HCEC 1CT (cell line): ENCODE measurements around the gene OAS2.
"Not testable (repeated sequence)": the region's sequence is repeated elsewhere in the genome, so short reads cannot be mapped to it uniquely, and the experiment has no call there.

Experiments
- DNase-seq: peaks from one replicate; pipeline ENCODE4 v3.0.0-alpha.2; 2017

The OAS2 gene

DNA sequence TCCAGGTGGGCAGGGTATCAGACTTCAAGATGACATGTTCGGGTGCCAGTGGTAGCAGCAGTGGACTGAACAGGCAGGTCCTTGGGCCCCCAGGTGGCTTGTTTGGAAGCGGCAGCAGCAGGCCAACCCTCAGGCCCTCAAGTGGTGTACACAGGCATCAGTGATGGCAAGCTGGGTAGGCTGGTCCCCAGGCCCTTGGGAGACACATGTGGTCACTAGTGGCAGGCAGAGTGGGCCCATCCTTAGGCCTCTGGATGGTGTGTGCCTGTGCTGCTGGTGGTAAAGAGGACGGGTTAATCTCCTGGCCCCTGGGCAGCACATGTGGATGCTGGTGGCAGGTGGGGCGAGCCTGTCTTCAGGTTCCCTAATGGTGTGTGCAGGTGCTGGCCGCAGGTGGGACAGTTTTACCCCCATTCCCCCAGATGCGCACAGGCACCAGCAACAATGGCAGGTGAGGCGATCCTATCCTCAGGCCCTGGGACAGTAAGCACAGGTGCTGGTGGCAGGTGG lies 8.0 kb downstream of the OAS2 start:
- no peak for DNase-seq

DNA sequence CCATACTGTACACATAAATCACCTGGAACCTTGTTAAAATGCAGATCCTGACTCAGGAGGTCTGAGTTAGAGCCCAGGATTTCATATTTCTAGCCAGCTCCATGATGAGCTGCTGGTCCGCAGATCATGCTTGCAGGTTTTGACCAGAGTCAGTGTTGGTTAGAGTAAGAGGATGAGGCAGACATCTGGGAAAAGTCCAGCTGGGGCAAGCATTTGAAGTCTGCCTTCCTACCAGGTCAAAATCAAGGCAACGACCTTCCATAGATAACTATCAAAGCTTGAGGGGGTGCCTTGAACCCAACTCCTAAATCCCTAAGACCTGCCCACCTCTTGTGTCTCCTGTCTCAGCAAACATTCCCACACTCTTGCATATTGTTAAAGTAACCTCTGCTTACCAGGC lies 9.2 kb downstream of the OAS2 start:
- no peak for DNase-seq

DNA sequence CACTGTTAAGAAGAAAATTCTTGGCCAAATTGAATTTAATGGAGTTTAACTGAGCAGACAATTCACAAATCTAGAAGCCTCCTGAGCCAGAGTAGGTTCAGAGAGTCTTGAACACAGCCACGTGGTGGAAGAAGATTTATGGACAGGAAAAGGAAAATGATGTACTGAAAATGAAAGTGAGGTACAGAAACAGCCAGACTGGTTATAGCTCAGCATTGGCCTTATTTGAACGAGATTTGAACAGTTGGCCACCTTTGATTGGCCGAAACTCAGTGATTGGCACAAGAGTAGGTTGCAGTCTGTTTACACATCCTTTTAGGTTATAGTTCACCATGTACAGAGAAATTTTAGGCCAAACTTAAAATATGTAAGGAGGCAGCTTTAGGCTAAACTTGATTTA lies 9.9 kb downstream of the OAS2 start:
- DNase-seq, result no peak

DNA sequence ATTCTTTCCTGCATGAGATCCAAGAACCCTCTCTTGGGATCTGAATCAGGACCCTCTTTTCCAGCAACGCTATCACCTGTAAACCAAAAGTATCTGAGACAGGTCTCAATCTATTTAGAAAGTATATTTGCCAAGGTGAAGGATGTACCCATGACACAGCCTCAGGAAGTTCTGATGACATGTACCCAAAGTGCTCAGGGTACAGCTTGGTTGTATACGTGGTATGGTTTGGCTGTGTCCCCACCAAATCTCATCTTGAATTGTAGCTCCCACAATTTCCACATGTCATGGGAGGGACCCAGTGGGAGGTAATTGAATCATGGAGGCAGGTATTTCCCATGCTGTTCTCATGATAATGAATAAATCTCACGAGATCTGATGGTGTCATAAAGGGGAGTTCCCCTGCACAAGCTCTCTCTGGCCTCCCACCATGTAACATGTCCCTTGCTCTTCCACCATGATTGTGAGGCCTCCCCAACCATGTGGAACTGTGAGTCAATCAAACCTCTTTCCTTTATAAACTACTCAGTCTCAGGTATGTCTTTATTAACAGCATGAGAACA lies 10.6 kb downstream of the OAS2 start:
- DNase-seq, result not testable (repeated sequence)

DNA sequence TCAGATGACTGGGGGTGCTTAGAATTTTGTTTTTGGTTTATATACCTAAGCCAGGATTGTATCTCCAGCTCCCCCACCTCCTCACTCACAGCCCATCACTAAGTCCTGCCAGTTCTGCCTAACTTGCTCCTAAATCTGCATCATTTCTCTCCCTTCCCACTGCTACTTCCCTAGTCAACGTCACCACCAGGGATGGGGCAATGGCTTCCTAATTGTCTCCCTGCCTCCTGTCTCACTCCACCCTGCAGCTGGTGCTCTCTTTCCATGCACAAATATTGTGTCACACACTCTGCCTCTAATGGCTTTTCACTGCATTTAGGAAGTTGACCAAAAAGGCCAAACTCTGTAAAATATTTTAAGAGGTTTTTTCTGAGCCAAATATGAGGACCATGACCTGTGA lies 11.5 kb downstream of the OAS2 start:
- no peak for DNase-seq

DNA sequence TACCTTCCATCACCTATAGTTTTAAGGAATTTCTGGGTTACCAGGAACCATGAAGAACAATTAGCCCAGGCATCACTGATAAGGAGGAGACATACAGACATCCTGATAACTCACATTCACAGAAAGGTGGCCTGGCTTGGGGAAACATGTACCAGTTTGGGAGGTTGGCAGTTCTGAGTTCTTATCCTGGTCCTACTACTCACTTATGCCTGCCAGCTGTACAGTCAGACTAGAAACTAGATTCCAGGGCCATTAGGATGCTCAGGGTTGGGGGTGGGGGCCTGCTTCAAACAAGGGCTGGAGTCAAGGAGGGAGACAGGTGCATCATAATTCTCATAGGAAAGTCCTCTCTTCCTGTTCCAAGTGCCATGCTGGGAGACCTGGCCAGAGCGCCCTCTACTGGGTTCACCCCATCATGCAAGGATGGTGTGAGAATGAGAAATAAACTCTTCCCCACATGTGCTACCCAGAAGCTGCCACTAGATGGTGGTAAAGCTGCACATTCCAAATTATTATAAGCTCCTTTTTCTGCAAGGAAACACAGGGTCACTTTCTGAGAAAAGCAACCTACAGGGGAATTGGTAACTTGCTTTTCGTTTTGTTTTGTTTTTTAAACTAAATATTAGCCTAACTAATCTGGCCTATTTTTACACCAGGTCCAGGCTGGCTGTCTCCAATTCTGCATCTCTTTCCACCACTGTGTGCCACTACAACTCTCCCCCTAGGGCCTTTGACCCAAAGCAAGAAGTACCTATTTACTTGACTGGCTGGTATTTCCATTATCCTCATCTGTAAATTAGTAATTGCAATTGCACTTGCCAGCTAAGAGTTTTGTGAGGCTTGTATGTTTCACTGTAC lies 14.5 kb downstream of the OAS2 start:
- DNase-seq, result peak; percentile 69

DNA sequence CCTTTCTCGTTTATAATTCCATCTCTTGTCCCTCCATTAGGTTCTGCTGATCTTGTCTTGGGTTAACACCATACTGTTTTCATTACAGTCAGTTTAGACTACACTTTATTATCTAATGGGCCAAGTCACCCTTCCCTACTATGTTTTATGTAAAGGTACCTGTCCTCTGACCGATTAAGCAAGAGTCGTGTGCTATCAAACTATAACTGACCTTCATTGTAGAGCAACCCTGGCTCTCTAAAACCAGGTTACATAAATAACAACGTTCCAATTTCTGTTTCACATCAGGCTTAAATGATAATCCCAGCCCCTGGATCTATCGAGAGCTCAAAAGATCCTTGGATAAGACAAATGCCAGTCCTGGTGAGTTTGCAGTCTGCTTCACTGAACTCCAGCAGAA lies 16.7 kb downstream of the OAS2 start:
- no peak for DNase-seq

DNA sequence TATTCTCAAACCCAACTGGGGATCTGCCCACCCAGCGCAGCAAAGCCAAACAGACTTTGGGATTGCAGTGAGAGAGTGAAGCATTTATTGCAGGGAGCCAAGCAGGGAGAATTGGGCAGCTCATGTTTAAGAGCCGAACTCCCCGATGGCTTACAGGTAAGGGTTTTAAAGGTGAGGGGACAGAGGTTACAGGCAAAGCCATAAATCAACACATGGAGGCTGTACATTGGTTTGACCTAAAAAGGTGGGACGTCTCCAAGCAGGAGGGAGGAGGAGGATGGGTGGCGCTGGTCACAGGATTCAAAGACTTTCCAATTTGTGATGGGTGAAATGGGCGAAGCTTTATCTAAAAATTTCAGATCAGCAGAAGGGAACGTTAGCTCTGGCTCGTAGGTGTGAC lies 18.2 kb downstream of the OAS2 start:
- DNase-seq, result no peak

DNA sequence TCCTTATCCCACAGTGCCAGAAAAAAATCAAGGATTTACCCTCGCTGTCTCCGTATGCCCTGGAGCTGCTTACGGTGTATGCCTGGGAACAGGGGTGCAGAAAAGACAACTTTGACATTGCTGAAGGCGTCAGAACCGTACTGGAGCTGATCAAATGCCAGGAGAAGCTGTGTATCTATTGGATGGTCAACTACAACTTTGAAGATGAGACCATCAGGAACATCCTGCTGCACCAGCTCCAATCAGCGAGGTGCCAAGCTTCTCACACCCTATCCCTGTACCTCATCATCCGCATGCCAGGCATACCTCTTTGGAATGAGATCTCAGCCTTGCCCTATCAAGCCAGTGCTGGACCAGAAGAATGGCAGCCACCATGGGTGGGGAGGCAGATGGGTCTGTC lies 19.2 kb downstream of the OAS2 start:
- DNase-seq, result no peak

DNA sequence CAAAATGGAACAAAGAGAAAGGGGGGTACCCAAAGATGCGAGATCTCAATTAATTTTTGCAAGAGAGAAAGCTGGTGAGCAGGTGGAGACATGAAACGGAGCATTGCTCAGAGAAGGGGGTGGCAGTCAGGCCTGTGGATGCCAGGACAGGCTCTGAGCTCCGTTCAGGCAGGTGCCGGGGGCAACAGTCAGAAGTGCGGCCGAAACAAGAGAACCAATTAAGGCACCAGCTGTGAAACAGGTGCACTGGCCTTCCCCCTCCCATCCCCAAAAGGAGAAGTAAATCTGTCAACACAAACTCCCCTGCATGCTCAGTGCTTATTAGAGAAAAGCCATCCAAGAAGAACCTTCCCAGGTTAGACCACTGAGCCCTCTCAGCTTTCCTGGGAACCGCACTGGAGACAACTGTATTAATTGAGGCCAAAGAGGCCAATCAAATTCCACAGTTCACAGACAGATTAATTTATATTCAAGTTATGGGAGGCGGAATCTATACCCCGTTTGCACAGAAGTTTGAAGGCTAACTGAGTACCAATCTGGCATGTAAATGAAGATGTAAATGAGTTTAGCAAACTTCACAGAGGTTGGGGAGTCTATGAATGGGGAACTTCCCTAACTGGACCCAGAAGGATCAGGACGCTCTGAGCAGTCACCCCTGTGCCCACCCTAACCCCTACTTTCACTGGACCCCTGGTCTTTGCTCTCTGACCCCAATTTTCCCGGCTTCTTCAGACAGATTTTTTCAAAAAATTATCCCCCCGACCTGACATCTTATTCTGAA lies 20.9 kb downstream of the OAS2 start:
- no peak for DNase-seq

DNA sequence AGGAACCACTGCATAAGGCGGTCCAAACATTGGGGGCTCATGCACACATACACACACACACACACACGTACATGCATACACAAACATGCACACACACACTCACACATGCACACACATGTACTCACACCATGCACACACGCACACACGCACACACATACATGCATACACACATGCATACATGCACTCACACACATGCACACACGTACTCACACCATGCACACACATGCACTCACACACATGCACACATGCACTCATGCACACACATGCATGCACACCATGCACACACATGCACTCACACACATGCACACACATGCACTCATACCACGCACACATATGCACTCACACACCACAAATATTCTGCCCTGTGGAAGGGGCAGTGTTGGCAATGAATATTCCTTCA lies 22.1 kb downstream of the OAS2 start:
- no peak for DNase-seq

DNA sequence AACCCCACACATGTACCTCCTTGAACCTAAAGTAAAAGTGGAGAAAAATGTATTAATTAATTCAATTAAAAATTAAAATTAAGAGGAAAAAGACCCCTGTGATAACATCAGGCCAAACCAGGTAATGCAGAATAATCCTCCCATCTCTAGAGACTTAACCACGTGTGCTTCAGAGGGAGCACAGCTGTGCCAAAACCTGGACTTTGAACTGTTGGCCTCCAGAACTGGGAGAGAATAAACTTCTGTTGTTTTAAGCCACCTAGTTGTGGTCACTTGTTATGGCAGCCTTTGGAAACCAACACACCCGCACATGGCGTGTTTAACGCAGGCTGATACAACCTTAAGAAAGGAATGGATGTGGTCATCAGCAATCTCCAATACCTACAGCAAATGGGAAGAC lies 23.8 kb downstream of the OAS2 start:
- no peak for DNase-seq

DNA sequence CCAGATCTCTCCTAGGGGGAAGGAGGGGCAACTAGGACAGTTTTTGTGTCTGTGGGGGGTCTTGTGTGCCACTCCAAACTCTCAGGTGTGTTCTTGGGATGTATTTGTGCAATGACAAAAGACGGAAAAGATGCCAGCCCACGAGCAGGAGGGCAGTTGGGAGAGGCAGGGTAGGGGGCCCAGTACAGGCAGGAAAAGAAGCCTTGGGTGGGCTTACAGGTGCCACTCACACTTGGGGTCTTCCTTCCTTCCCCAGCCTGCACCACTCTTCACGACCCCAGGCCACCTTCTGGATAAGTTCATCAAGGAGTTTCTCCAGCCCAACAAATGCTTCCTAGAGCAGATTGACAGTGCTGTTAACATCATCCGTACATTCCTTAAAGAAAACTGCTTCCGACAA lies 24.4 kb downstream of the OAS2 start:
- DNase-seq, result no peak

DNA sequence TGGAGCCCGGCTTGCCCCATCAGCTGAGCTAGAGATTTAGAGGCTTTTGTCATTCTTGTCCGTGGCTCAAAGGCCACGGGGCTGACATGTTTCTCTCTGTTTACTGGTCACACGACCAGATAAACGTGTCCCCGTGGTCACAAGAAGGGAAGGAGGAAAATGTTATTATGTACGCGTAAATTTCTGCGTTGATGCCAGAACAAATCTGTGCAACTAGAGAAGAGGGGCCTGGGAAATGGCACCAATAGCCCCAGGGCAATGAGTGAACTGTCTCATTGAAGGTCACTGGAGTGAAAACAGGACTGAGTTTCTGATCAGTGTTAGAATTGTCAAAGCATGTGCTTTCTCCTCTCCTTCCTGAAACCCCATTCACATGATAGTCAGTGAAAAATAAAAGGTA lies 25.3 kb downstream of the OAS2 start:
- DNase-seq, result no peak

DNA sequence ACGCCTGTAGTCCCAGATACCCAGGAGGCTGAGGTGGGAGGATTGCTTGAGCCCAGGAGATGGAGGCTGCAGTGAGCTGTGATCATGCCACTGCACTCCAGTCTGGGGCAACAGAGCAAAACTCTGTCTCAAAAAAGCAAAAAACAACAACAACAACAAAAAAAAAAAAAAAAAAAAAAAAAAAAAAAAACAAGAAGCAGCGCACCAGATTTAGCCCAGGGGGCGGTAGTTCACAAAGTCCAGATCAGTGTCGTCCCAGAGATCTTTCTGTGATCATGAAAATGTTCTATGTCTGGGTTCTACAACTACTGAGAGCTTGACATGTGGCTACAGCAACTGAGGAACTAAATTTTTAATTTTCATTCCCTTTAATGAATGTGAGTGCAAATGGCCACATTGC lies 27.4 kb downstream of the OAS2 start:
- peak; percentile 28 for DNase-seq

DNA sequence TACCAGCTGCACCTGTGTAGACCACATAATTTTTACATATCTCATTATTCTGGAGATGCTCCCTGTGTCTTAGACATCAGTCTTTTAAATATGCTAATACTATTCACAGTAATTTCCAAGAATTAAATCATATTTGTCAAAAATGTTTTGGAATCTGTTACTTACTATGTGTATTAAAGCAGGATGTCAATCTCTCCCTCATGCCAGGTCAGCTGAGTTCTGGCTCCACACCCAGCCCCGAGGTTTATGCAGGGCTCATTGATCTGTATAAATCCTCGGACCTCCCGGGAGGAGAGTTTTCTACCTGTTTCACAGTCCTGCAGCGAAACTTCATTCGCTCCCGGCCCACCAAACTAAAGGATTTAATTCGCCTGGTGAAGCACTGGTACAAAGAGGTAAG lies 27.9 kb downstream of the OAS2 start:
- DNase-seq, result no peak

DNA sequence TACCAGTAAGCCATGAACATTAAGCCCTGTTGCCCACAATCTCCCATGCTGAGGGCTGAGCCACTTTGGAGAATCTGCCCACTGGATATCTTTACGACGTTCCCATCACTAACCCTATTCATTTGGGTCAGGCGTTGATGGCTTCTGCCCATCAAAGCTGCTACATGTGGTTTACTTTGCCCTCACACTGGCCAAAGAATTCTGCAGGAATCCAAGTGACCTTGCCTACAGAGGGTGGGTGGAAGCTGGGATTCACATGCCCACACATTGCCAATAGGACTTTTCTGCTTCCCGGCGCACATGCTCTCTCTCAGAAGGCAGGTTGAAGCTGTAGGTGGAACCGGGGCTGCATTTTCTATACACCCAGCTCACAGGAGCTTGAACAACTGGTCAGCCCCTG lies 28.3 kb downstream of the OAS2 start:
- no peak for DNase-seq

DNA sequence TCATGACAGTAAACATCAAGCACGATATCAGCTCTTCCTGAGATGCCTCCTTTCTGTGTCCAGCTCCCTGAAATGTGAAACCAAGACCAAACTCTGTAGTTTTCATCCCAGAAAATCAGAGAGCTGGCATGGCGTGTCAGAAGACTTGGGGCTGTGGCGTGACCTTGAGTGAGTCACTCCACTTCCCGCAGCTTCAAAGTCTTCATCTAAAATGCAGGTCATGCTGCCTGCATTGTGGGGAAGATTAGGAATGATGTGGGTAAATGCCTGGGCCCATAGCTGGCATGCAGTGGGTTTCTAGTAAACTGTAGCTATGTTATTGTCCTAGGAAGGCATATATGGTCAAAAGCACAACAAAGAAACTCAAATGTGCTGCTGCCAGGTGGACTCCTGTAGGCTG lies 28.8 kb downstream of the OAS2 start:
- peak; percentile 76 for DNase-seq

DNA sequence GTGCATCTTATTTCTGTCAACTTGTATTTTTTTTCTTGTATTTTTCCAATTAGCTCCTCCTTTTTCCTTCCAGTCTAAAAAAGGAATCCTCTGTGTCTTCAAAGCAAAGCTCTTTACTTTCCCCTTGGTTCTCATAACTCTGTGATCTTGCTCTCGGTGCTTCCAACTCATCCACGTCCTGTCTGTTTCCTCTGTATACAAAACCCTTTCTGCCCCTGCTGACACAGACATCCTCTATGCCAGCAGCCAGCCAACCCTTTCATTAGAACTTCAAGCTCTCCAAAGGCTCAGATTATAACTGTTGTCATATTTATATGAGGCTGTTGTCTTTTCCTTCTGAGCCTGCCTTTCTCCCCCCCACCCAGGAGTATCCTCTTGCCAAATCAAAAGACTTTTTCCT lies 32.4 kb downstream of the OAS2 start:
- no peak for DNase-seq

DNA sequence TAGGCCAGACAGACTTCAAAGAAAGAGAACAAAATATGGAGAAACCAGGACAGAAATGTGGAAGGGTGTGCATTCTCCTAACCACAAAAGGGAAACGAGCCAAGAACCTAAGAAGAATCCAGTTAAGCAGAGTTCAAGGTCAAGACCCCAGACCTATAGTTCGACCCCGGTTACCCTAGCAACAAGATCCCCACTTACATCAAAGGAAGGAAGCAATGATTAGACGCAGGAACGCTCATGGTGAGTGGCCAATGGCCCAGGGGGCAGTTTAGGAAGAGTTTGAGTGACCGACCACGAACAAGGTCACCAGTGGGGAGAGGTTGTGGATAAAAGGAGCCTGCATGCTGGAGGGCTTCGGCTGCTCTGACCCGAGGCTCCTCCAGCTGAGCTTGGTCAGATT lies 36.2 kb downstream of the OAS2 start:
- DNase-seq, result no peak

DNA sequence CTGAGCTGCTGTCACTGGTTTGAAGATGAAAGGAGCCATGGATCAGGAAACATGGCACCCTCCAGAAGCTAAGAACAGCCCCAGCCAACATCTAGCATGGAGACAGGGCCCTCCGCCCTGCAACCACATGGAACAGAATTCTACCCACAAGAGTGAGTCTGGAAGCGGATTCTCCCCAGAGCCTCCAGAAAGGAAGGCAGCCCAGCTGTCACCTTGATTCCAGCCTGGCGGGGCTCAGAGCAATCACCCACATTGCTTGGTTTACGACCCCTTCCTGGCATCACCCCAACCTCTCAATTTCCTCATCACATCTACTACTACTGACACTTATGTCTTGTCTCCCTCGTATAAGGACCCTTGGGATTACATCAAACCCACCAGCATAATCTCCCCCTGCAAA lies 38.5 kb downstream of the OAS2 start:
- DNase-seq, result no peak

DNA sequence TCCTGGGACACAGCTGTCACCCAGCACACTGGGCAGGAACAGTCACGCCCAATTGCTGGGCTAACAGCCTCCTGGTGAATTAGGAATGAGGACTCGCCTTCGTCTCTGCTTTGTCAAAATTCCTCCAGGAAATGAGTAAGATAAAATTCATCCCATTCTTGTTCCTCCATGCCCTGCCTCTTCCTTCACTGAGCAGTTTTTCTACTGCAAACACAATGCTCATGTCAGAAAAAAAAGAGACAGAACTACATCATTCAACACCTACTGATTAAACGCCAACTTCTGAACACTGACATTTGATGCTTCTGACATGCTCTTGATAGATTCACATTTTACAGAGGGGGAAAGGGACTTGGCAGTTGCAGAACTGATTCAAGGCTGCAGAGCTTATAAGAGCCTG lies 40.7 kb downstream of the OAS2 start:
- DNase-seq, result peak; percentile 59

DNA sequence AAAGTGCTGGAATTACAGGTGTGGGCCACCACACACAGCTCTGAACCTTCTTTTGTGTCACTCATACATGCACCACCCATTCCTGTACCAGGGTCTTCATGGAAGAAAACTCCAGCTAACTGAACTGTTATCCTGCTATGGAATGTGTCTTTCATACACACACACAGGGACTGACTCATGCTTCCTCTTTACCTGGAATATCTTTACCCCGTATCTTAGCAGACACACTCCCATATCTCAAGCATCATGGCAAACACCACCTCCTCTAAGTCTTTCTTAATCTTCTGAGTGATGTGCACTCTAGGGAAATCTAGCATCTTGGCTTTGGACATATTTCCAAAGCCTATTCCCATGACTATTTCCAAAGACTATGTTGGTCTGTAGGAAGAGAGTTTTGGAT lies 43.2 kb downstream of the OAS2 start:
- DNase-seq, result no peak
